K562 (cell line): ENCODE results near the gene FBXW9. TPM values are rescaled to one million over a fixed set of nuclear protein-coding genes. Genes with fewer than 3 reads are reported as not detected.

Experiments used
- CHD7 ChIP-seq: fragments of 200-600 bp; sonication (generic); IDR thresholded peaks from one replicate; pipeline ENCODE4 v1.6.1; 2012; ENCODE audit warnings: mild to moderate bottlenecking, low read depth, low read length, inconsistent platforms
- CTCFL ChIP-seq: IDR thresholded peaks from 2 replicates; pipeline ENCODE4 v1.6.1; 2011; ENCODE audit warnings: borderline replicate concordance, low read depth, mild to moderate bottlenecking, moderate library complexity, low read length; ENCODE audit not compliant: insufficient read depth, poor library complexity, severe bottlenecking
- polyA plus RNA-seq, 8 experiments: library from polyadenylated mRNA; depleted of rRNA in 4 of 8; stranded (reverse) in 5 of 8; unstranded in 3 of 8; fragments of >200 nt; fragmentation: Nextera tagmentation in 2 of 8; fragmentation: Illumina TruSeq in 1 of 8; extraction: Ambion mirVana in 2 of 8; extraction: Trizol in 1 of 8; gene quantifications; 2 replicates each; pipeline versions ENCODE4 v1.2.1 to v1.2.3, GENCODE V29; 2011 to 2014; ENCODE audit warnings: inconsistent platforms in 1 of 8, missing spikeins in 1 of 8
- total RNA-seq, 7 experiments: library from RNA; depleted of rRNA in 6 of 7; stranded (reverse); fragments of >200 nt in 6 of 7; fragmentation: Illumina TruSeq in 2 of 7; extraction: Trizol in 2 of 7; gene quantifications; 2 replicates each; pipeline versions ENCODE4 v1.2.1 to v1.2.3, GENCODE V29; 2011 to 2021; ENCODE audit warnings: low replicate concordance in 1 of 7

Gene FBXW9
- total and polyA plus RNA-seq, 9 of the 15 experiments (the other 6 are each of a cell fraction or from before 2014, with no cell fraction given): 0.23 to 21.7 (median 6.2) TPM

- TF ChIP-seq CHD7: no peak
- no peak for TF ChIP-seq CTCFL
Observed at GRCh38 chr19:12705654-12706331, 9.4 kb upstream of the FBXW9 start (continued).
